RWPE1 (cell line): ENCODE measurements around the gene ATP6V1E1.

ENCODE experiments used
- CTCF ChIA-PET: fragments of 350-600 bp; sonication (Branson Sonifier 250); formaldehyde crosslinking; extraction: SDS; loops from one replicate; lab custom pipeline; 2021; lab: Yijun Ruan, JAX
- POLR2A ChIA-PET: fragments of 400-600 bp; formaldehyde crosslinking; extraction: SDS; loops from one replicate; lab custom pipeline; 2020; ENCODE audit warnings: antibody characterized with exemption; ENCODE audit not compliant: low non-redundant PET; lab: Yijun Ruan, JAX
- DNase-seq: peaks from one replicate; pipeline ENCODE4 v3.0.0; 2012; ENCODE audit warnings: low spot score
- H3K27ac ChIP-seq: fragments of 450-650 bp; 2 replicates; pipeline ENCODE4 v1.5.1; 2017
- CTCF ChIP-seq: fragments of 450-650 bp; conservative IDR thresholded peaks from 2 replicates; pipeline ENCODE4 v1.5.1; 2017; ENCODE audit warnings: low read depth, mild to moderate bottlenecking

ATP6V1E1 gene

GRCh38 chr22:17549183-17549582 is 79.4 kb downstream of the ATP6V1E1 start:
- CTCF ChIA-PET: interaction anchor here (1.3 kb wide), 1 partner anchor 9 kb away, joined by 7 read pairs; no protein-coding TSS in a partner anchor
- no peak for DNase-seq
- POLR2A ChIA-PET: no interaction called here
- no peak for TF ChIP-seq CTCF
- H3K27ac ChIP-seq: no peak overlapping the region

- DNase-seq: no peak
- CTCF ChIA-PET: interaction anchor here (0.6 to 1.3 kb wide), 3 partner anchors 10 to 156 kb away, joined by 3 to 7 read pairs (median 4); no protein-coding TSS in a partner anchor
- no peak overlapping the region for H3K27ac ChIP-seq
- POLR2A ChIA-PET: no interaction called here
- TF ChIP-seq CTCF: no peak
Observed at GRCh38 chr22:17548756-17549035, 79.9 kb downstream of the ATP6V1E1 start.

GRCh38 chr22:17548010-17548755 is 80.4 kb downstream of the ATP6V1E1 start:
- ChIA-PET CTCF (interaction anchor here (0.6 to 0.8 kb wide), 2 partner anchors 10 to 157 kb away, joined by 3 to 4 read pairs; no protein-coding TSS in a partner anchor), POLR2A (interaction anchor here (0.5 to 0.7 kb wide), 2 partner anchors 40 to 312 kb away, joined by 4 to 7 read pairs; no protein-coding TSS in a partner anchor)
- DNase-seq: no peak
- no peak overlapping the region for H3K27ac ChIP-seq
- TF ChIP-seq CTCF: no peak

- no peak overlapping the region for H3K27ac ChIP-seq
- TF ChIP-seq CTCF: no peak
- DNase-seq: no peak
- ChIA-PET POLR2A (no interaction called here), CTCF (interaction anchor here (0.7 kb wide), 1 partner anchor 25 kb away, joined by 5 read pairs; no protein-coding TSS in a partner anchor)
Observed at GRCh38 chr22:17542452-17542851, 86.1 kb downstream of the ATP6V1E1 start.
